ENCODE data around the gene EEF1G.
"Not testable (repeated sequence)": the region's sequence is repeated elsewhere in the genome, so short reads cannot be mapped to it uniquely, and the experiment has no call there.

EEF1G gene

GRCh38 chr11:62556108-62556874 lies 17.4 kb downstream of the EEF1G start:
- peak in 1 of 2 donors; percentile 64 for DNase-seq (ENCODE audit: low read depth in 1 of 2, low spot score in 1 of 2)

- DNase-seq (ENCODE audit: low read depth in 1 of 2, low spot score in 1 of 2), result peak in 1 of 2 donors; percentile 51
These were observed 18.1 kb downstream of the EEF1G start for GRCh38 chr11:62555464-62556107.

GRCh38 chr11:62554387-62555167 lies 19.1 kb downstream of the EEF1G start:
- DNase-seq (ENCODE audit: low read depth in 1 of 2, low spot score in 1 of 2), result no peak

GRCh38 chr11:62553839-62554361 lies 19.8 kb downstream of the EEF1G start:
- no peak for DNase-seq (ENCODE audit: low read depth in 1 of 2, low spot score in 1 of 2)

GRCh38 chr11:62553080-62553838 lies 20.4 kb downstream of the EEF1G start:
- DNase-seq (ENCODE audit: low read depth in 1 of 2, low spot score in 1 of 2), result no peak

- no peak for DNase-seq (ENCODE audit: low read depth in 1 of 2, low spot score in 1 of 2)
These were observed 21.1 kb downstream of the EEF1G start for GRCh38 chr11:62552485-62553079.

- DNase-seq (ENCODE audit: low read depth in 1 of 2, low spot score in 1 of 2), result not testable (repeated sequence)
These were observed 23.2 kb downstream of the EEF1G start for GRCh38 chr11:62550478-62550877.

- no peak for DNase-seq (ENCODE audit: low read depth in 1 of 2, low spot score in 1 of 2)
These were observed 25.0 kb downstream of the EEF1G start for GRCh38 chr11:62548545-62549335.

- no peak for DNase-seq (ENCODE audit: low read depth in 1 of 2, low spot score in 1 of 2)
These were observed 25.9 kb downstream of the EEF1G start for GRCh38 chr11:62547691-62548281.

- no peak for DNase-seq (ENCODE audit: low read depth in 1 of 2, low spot score in 1 of 2)
These were observed 26.6 kb downstream of the EEF1G start for GRCh38 chr11:62546929-62547625.

GRCh38 chr11:62546244-62546928 lies 27.3 kb downstream of the EEF1G start, which contains the start of gene AHNAK:
TSS of gene AHNAK (minus strand) at chr11:62546806. CDS start at chr11:62536098, 10,708 bp downstream.
- peak in 1 of 2 donors; percentile 43 for DNase-seq (ENCODE audit: low read depth in 1 of 2, low spot score in 1 of 2)

GRCh38 chr11:62545437-62546243 lies 28.1 kb downstream of the EEF1G start:
- no peak for DNase-seq (ENCODE audit: low read depth in 1 of 2, low spot score in 1 of 2)

- DNase-seq (ENCODE audit: low read depth in 1 of 2, low spot score in 1 of 2), result no peak
These were observed 28.9 kb downstream of the EEF1G start for GRCh38 chr11:62544581-62545436.

GRCh38 chr11:62543680-62544444 lies 29.8 kb downstream of the EEF1G start:
- no peak for DNase-seq (ENCODE audit: low read depth in 1 of 2, low spot score in 1 of 2)

- peak; percentile 59 to 62 for DNase-seq (ENCODE audit: low read depth in 1 of 2, low spot score in 1 of 2)
These were observed 30.7 kb downstream of the EEF1G start for GRCh38 chr11:62542750-62543567.
